B cell (primary cell): Measurements from ENCODE around the gene SAMD4A. TPM values are rescaled to one million over a fixed set of nuclear protein-coding genes. Genes with fewer than 3 reads are reported as not detected.

Experiments used
- ATAC-seq: fragments of 200-7000 bp; cut with Tn5 transposase; one replicate; pipeline ENCODE4 v1.10.0; 2021; ENCODE audit warnings: low read depth, mild to moderate bottlenecking, moderate number of reproducible peaks, moderate library complexity
- CTCF ChIA-PET: fragments of 350-600 bp; sonication (Branson Sonifier 250); formaldehyde crosslinking; loops from one replicate; lab custom pipeline; 2021; ENCODE audit warnings: antibody characterized with exemption, inconsistent platforms; lab: Charles Lee
- POLR2A ChIA-PET: fragments of 350-600 bp; sonication (Branson Sonifier 250); formaldehyde crosslinking; loops from one replicate; lab custom pipeline; 2021; ENCODE audit warnings: antibody characterized with exemption; lab: Charles Lee
- DNase-seq: peaks from one replicate; pipeline ENCODE4 v3.0.0; 2013
- H2AFZ ChIP-seq: 2 replicates; pipeline ENCODE4 v1.6.1; 2012; ENCODE audit warnings: mild to moderate bottlenecking, low read depth, low read length; ENCODE audit not compliant: insufficient read depth, poor library complexity, severe bottlenecking
- H3K27ac ChIP-seq, 2 donors: 1 replicate in 1 of 2; 2 replicates in 1 of 2; pipeline ENCODE4 v1.5.1; 2012 to 2013; ENCODE audit warnings: low read length in 2 of 2, mild to moderate bottlenecking in 2 of 2, moderate library complexity in 1 of 2
- H3K27me3 ChIP-seq, 4 experiments: fragments of 200-600 bp in 1 of 4; sonication (generic) in 1 of 4; replicated peaks in 1 of 4; 1 replicate in 2 of 4; 2 replicates in 2 of 4; pipeline versions ENCODE4 v1.6.1 to v1.7.0; 2013 to 2016; ENCODE audit warnings: low read length in 3 of 4, mild to moderate bottlenecking in 2 of 4, mixed read lengths in 1 of 4, moderate library complexity in 1 of 4; ENCODE audit not compliant: insufficient read depth in 4 of 4, control insufficient read depth in 3 of 4; ENCODE audit errors: control extremely low read depth in 1 of 4
- H3K36me3 ChIP-seq, 2 experiments: replicated peaks in 1 of 2; 1 replicate in 1 of 2; 2 replicates in 1 of 2; pipeline versions ENCODE4 v1.6.1 to v1.7.1; 2013; ENCODE audit warnings: low read length in 1 of 2; ENCODE audit not compliant: insufficient read depth in 2 of 2, control insufficient read depth in 1 of 2; ENCODE audit errors: control extremely low read depth in 1 of 2, extremely low read depth in 1 of 2
- H3K4me1 ChIP-seq, 2 donors: fragments of 200-600 bp in 1 of 2; sonication (generic) in 1 of 2; 1 replicate in 1 of 2; 2 replicates in 1 of 2; pipeline versions ENCODE4 v1.5.1 to v1.6.1; 2013 to 2017; ENCODE audit warnings: low read length in 2 of 2; ENCODE audit not compliant: control insufficient read depth in 2 of 2, insufficient read depth in 2 of 2
- H3K4me2 ChIP-seq: replicated peaks from 2 replicates; pipeline ENCODE3; 2012; ENCODE audit warnings: mild to moderate bottlenecking, low read depth, low read length; ENCODE audit not compliant: poor library complexity, severe bottlenecking
- H3K4me3 ChIP-seq, 5 experiments: fragments of 200-600 bp in 1 of 5; sonication (generic) in 1 of 5; 1 replicate in 3 of 5; 2 replicates in 2 of 5; pipeline versions ENCODE4 v1.5.1 to v1.7.0; 2011 to 2016; ENCODE audit warnings: low read length in 4 of 5, mild to moderate bottlenecking in 4 of 5, low read depth in 2 of 5, control low read depth in 1 of 5, moderate library complexity in 1 of 5; ENCODE audit not compliant: insufficient read depth in 1 of 5; ENCODE audit errors: control extremely low read depth in 1 of 5, extremely low read depth in 1 of 5
- H3K79me2 ChIP-seq: fragments of 200-600 bp; sonication (generic); one replicate; pipeline ENCODE4 v1.6.0; 2016; ENCODE audit warnings: low read length; ENCODE audit not compliant: control insufficient read depth, insufficient read depth
- H3K9ac ChIP-seq: fragments of 200-600 bp; sonication (generic); 2 replicates; pipeline ENCODE4 v1.6.1; 2017; ENCODE audit warnings: mild to moderate bottlenecking, low read length, moderate library complexity
- H3K9me3 ChIP-seq, 3 donors: one replicate each; pipeline versions ENCODE4 v1.6.1 to v1.7.1; 2013; ENCODE audit warnings: low read length in 2 of 3; ENCODE audit not compliant: control insufficient read depth in 2 of 3, insufficient read depth in 1 of 3; ENCODE audit errors: control extremely low read depth in 1 of 3
- H4K20me1 ChIP-seq: 2 replicates; pipeline ENCODE4 v1.6.0; 2012; ENCODE audit warnings: mild to moderate bottlenecking, low read length; ENCODE audit not compliant: insufficient read depth, control insufficient read depth, poor library complexity, severe bottlenecking
- H3K27ac Mint-ChIP-seq: one replicate; pipeline ENCODE4 v1.8.0; 2021; ENCODE audit warnings: mixed read lengths
- H3K27me3 Mint-ChIP-seq: one replicate; pipeline ENCODE4 v1.8.0; 2021; ENCODE audit warnings: mixed read lengths
- H3K4me1 Mint-ChIP-seq: one replicate; pipeline ENCODE4 v1.8.0; 2021; ENCODE audit warnings: mixed read lengths
- H3K4me3 Mint-ChIP-seq: one replicate; pipeline ENCODE4 v1.8.0; 2021; ENCODE audit warnings: mixed read lengths
- H3K9me3 Mint-ChIP-seq: one replicate; pipeline ENCODE4 v1.8.0; 2022; ENCODE audit warnings: mixed read lengths; ENCODE audit not compliant: insufficient read depth
- EZH2 ChIP-seq: IDR thresholded peaks from 2 replicates; pipeline ENCODE4 v1.6.1; 2012; ENCODE audit warnings: borderline replicate concordance, low read depth, mild to moderate bottlenecking, moderate library complexity, low read length; ENCODE audit not compliant: insufficient read depth, poor library complexity, severe bottlenecking
- WGBS: methylation state at CpG from one replicate; pipeline ENCODE4 v1.1.5; 2013; ENCODE audit warnings: missing lambda C conversion rate; ENCODE audit not compliant: insufficient coverage; 5-methylcytosine and 5-hydroxymethylcytosine counted together
- intact Hi-C: fragments of 100-400 bp; cut with micrococcal nuclease; formaldehyde crosslinking; loops from one replicate; pipeline ENCODE4 v1.10.0; 2022
- polyA plus RNA-seq: library from polyadenylated mRNA; depleted of rRNA; stranded (reverse); fragments of >200 nt; gene quantifications from 2 replicates; pipeline ENCODE4 v1.2.3, GENCODE V29; 2012
- total RNA-seq, 2 donors: library from RNA; stranded (reverse); fragments of 120-200 nt in 1 of 2; gene quantifications; 1 replicate in 1 of 2; 2 replicates in 1 of 2; pipeline versions ENCODE4 v1.2.3 to v1.2.4, GENCODE V29; 2013 to 2022
- TF ChIP-seq, protein P1 (sequence below): fragments of 200-600 bp; IDR thresholded peaks from one replicate; pipeline ENCODE4 v1.8.0; 2022; ENCODE audit warnings: antibody characterized with exemption, mild to moderate bottlenecking

SAMD4A gene
- total and polyA plus RNA-seq, 2 donors (not counting 1 experiment from before 2014, with no cell fraction given): 5.7 to 13.7 TPM

DNA sequence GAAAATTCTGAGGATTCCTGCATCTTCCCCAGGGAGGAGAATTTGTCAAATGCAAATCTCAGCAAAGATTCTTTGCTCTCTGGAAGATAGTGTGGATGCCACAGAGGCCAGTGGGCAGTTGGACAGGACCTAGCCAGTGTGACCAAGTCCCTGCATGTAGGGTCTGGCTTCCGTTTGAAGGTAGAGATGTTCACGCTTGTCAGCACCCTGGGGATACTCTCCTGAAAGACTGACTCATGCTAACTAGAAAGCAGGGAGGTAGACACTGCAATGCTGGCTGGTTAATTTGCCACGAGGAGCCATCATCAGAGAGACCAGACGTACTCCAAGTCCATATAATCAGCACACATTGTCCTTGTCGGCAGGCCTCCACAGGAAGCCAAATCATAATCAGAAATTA lies 130.1 kb downstream of the SAMD4A start:
- no peak overlapping the region for H3K27ac Mint-ChIP-seq
- Histone ChIP-seq H3K27ac (no peak overlapping the region), H3K4me3 (no peak overlapping the region), H4K20me1 (no peaks in the 10 kb centered on the region), H3K79me2 (peaks cover 30% of the 10 kb centered on the region), H3K27me3 (no peaks in the 10 kb centered on the region), H3K9me3 (no peaks in the 10 kb centered on the region), H2AFZ (no peak overlapping the region), H3K9ac (no peak overlapping the region), H3K4me1 (no peaks in the 10 kb centered on the region), H3K4me2 (no peak overlapping the region), H3K36me3 (no peaks in the 10 kb centered on the region)
- H3K9me3 Mint-ChIP-seq: no peaks in the 10 kb centered on the region
- H3K4me3 Mint-ChIP-seq: no peak overlapping the region
- CTCF ChIA-PET: interaction anchor here (1.4 kb wide), 1 partner anchor 133 kb away, joined by 3 read pairs; no protein-coding TSS in a partner anchor
- H3K27me3 Mint-ChIP-seq: no peaks in the 10 kb centered on the region
- H3K4me1 Mint-ChIP-seq: no peaks in the 10 kb centered on the region
- intact Hi-C loops: no loop called here
- DNase-seq: no peak
- no peak for ATAC-seq
- whole genome bisulfite sequencing: 94% methylated on average over 5 of the region's 5 CpGs
- TF ChIP-seq EZH2: no peak
- TF ChIP-seq, protein P1, sequence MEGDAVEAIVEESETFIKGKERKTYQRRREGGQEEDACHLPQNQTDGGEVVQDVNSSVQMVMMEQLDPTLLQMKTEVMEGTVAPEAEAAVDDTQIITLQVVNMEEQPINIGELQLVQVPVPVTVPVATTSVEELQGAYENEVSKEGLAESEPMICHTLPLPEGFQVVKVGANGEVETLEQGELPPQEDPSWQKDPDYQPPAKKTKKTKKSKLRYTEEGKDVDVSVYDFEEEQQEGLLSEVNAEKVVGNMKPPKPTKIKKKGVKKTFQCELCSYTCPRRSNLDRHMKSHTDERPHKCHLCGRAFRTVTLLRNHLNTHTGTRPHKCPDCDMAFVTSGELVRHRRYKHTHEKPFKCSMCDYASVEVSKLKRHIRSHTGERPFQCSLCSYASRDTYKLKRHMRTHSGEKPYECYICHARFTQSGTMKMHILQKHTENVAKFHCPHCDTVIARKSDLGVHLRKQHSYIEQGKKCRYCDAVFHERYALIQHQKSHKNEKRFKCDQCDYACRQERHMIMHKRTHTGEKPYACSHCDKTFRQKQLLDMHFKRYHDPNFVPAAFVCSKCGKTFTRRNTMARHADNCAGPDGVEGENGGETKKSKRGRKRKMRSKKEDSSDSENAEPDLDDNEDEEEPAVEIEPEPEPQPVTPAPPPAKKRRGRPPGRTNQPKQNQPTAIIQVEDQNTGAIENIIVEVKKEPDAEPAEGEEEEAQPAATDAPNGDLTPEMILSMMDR: no peak
- POLR2A ChIA-PET: no interaction called here

DNA sequence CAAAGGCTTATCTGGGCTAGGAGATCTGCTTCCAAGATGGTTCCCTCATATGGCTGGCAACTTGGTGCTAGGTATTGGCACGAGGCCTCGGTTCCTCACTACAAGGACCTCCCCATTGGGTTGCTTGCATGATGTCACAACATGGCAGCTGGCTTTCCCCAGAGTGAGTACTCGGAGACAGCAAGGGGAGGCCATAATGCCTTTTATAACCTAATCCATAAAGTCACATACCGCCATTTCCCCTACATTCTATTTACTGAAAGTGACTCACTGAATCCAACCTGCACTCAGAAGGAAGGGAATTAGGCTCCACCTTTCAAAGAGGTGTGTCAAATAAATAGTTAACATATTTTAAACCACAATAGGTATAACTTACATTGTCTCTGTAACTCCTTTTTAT lies 130.9 kb downstream of the SAMD4A start:
- Histone ChIP-seq H3K79me2 (peaks cover 31% of the 10 kb centered on the region), H3K36me3 (peaks cover 0 to 5% of the 10 kb centered on the region in 2 experiments), H4K20me1 (no peaks in the 10 kb centered on the region), H3K4me3 (no peak overlapping the region), H3K4me2 (no peak overlapping the region), H3K27me3 (no peaks in the 10 kb centered on the region), H3K4me1 (no peaks in the 10 kb centered on the region), H3K9me3 (no peaks in the 10 kb centered on the region), H3K27ac (no peak overlapping the region), H3K9ac (no peak overlapping the region), H2AFZ (no peak overlapping the region)
- no peak overlapping the region for H3K4me3 Mint-ChIP-seq
- no peak for ATAC-seq
- no peaks in the 10 kb centered on the region for H3K27me3 Mint-ChIP-seq
- DNase-seq: no peak
- intact Hi-C loops: no loop called here
- TF ChIP-seq, protein P1: no peak
- 92% methylated on average over 2 of the region's 4 CpGs for WGBS
- no peak overlapping the region for H3K27ac Mint-ChIP-seq
- H3K9me3 Mint-ChIP-seq: no peaks in the 10 kb centered on the region
- H3K4me1 Mint-ChIP-seq: no peaks in the 10 kb centered on the region
- POLR2A ChIA-PET: no interaction called here
- CTCF ChIA-PET: no interaction called here
